GM12873 (cell line): ENCODE results near the gene YTHDC2.

Experiments used
- CTCF ChIP-seq: IDR thresholded peaks from 2 replicates; pipeline ENCODE4 v1.5.1; 2012; ENCODE audit warnings: low read depth, mild to moderate bottlenecking, moderate library complexity, low read length, control low read depth; ENCODE audit not compliant: insufficient read depth; ENCODE audit errors: missing control alignments

YTHDC2 gene

GRCh38 chr5:113600255-113600905, 86.9 kb downstream of the YTHDC2 start:
- TF ChIP-seq CTCF = no peak

- TF ChIP-seq CTCF = no peak
Observed at GRCh38 chr5:113601423-113601822, 87.9 kb downstream of the YTHDC2 start.

- peak; percentile 76 for TF ChIP-seq CTCF
Observed at GRCh38 chr5:113606298-113607134, 93.0 kb downstream of the YTHDC2 start.

GRCh38 chr5:113607361-113607760, 93.9 kb downstream of the YTHDC2 start:
- TF ChIP-seq CTCF = no peak

GRCh38 chr5:113608113-113608596, 94.7 kb downstream of the YTHDC2 start:
- TF ChIP-seq CTCF = no peak

- peak; percentile 50 for TF ChIP-seq CTCF
Observed at GRCh38 chr5:113612060-113612496, 98.6 kb downstream of the YTHDC2 start.

- TF ChIP-seq CTCF = no peak
Observed at GRCh38 chr5:113614191-113614590, 100.7 kb downstream of the YTHDC2 start.
